ENCODE results near the gene PEAK1.

PEAK1 gene

GRCh38 chr15:77139312-77139711 is 280.6 kb downstream of the PEAK1 start:
- no peak for ATAC-seq
- no peak for TF ChIP-seq CREB5 (CRISPR knock-in tag; IDR thresholded peaks at IDR 0.05; ENCODE audit: low read depth)
- no peak for TF ChIP-seq PPARA (CRISPR knock-in tag; IDR thresholded peaks at IDR 0.05; ENCODE audit: borderline replicate concordance)
- TF ChIP-seq OSR1 (CRISPR knock-in tag; IDR thresholded peaks at IDR 0.05) = no peak

- no peak for ATAC-seq
- TF ChIP-seq TOX (CRISPR knock-in tag; IDR thresholded peaks at IDR 0.05; ENCODE audit: borderline replicate concordance) (no peak), ZNF8 (CRISPR knock-in tag; IDR thresholded peaks at IDR 0.05) (no peak), ZC3H10 (CRISPR knock-in tag; IDR thresholded peaks at IDR 0.05) (no peak)
Measured at GRCh38 chr15:77138167-77138522, 281.8 kb downstream of the PEAK1 start.

GRCh38 chr15:77135181-77135580 is 284.7 kb downstream of the PEAK1 start:
- TF ChIP-seq BACH2 (CRISPR knock-in tag; IDR thresholded peaks at IDR 0.05; ENCODE audit: borderline replicate concordance) (no peak), ZNF70 (CRISPR knock-in tag; IDR thresholded peaks at IDR 0.05) (no peak), ZNF565 (CRISPR knock-in tag; conservative IDR thresholded peaks at IDR 0.05; ENCODE audit: low read depth) (no peak), ISL1 (CRISPR knock-in tag; IDR thresholded peaks at IDR 0.05) (no peak), CSDC2 (CRISPR knock-in tag; IDR thresholded peaks at IDR 0.05) (no peak), ARNTL (CRISPR knock-in tag; IDR thresholded peaks at IDR 0.05; ENCODE audit: borderline replicate concordance, low read depth) (no peak), CREB5 (CRISPR knock-in tag; IDR thresholded peaks at IDR 0.05; ENCODE audit: low read depth) (no peak), CSRNP3 (CRISPR knock-in tag; IDR thresholded peaks at IDR 0.05) (no peak), RARB (CRISPR knock-in tag; IDR thresholded peaks at IDR 0.05) (no peak), ZFP3 (CRISPR knock-in tag; IDR thresholded peaks at IDR 0.05) (no peak)

GRCh38 chr15:77130315-77130930 is 289.5 kb downstream of the PEAK1 start:
- no peak for ATAC-seq

More at GRCh38 chr15:77135181-77135580, 284.7 kb downstream of the PEAK1 start:
- no peak for ATAC-seq

More at GRCh38 chr15:77130315-77130930, 289.5 kb downstream of the PEAK1 start:
- TF ChIP-seq PPARA (CRISPR knock-in tag; IDR thresholded peaks at IDR 0.05; ENCODE audit: borderline replicate concordance) (no peak), CSRNP3 (CRISPR knock-in tag; IDR thresholded peaks at IDR 0.05) (no peak), ISL1 (CRISPR knock-in tag; IDR thresholded peaks at IDR 0.05) (no peak), ARNTL (CRISPR knock-in tag; IDR thresholded peaks at IDR 0.05; ENCODE audit: borderline replicate concordance, low read depth) (no peak), BACH2 (CRISPR knock-in tag; IDR thresholded peaks at IDR 0.05; ENCODE audit: borderline replicate concordance) (no peak), TOX (CRISPR knock-in tag; IDR thresholded peaks at IDR 0.05; ENCODE audit: borderline replicate concordance) (no peak), GLIS3 (CRISPR knock-in tag; IDR thresholded peaks at IDR 0.05) (no peak), TSHZ2 (CRISPR knock-in tag; IDR thresholded peaks at IDR 0.05) (no peak), POU6F1 (CRISPR knock-in tag; IDR thresholded peaks at IDR 0.05; ENCODE audit: borderline replicate concordance, low read depth) (no peak), ZNF565 (CRISPR knock-in tag; conservative IDR thresholded peaks at IDR 0.05; ENCODE audit: low read depth) (no peak), ZC3H10 (CRISPR knock-in tag; IDR thresholded peaks at IDR 0.05) (no peak), TCF4 (CRISPR knock-in tag; IDR thresholded peaks at IDR 0.05; ENCODE audit: borderline replicate concordance) (no peak), PATZ1 (CRISPR knock-in tag; IDR thresholded peaks at IDR 0.05; ENCODE audit: borderline replicate concordance) (no peak), ZFP30 (CRISPR knock-in tag; IDR thresholded peaks at IDR 0.05) (no peak), CREB5 (CRISPR knock-in tag; IDR thresholded peaks at IDR 0.05; ENCODE audit: low read depth) (no peak), ZFP3 (CRISPR knock-in tag; IDR thresholded peaks at IDR 0.05) (no peak), CSDC2 (CRISPR knock-in tag; IDR thresholded peaks at IDR 0.05) (no peak), ZNF8 (CRISPR knock-in tag; IDR thresholded peaks at IDR 0.05) (no peak)

Measured in SK-N-SH treated with all-trans-retinoic acid at 6 μM for 48 hours (cell line).